IPS-18c (cell line): Measurements from ENCODE around the gene AIM2.
"Not testable (repeated sequence)": the region's sequence is repeated elsewhere in the genome, so short reads cannot be mapped to it uniquely, and the experiment has no call there.

ENCODE experiments used
- H3K4me3 ChIP-seq: 2 replicates; pipeline ENCODE4 v1.7.0; 2013; ENCODE audit warnings: low read depth, mild to moderate bottlenecking, low read length, moderate library complexity; ENCODE audit not compliant: insufficient read depth
- H3K9me3 ChIP-seq: one replicate; pipeline ENCODE4 v1.6.1; 2013; ENCODE audit warnings: mild to moderate bottlenecking, low read length, moderate library complexity; ENCODE audit not compliant: control insufficient read depth, insufficient read depth

The AIM2 gene

GRCh38 chr1:159040893-159041724, 35.5 kb downstream of the AIM2 start:
- no peak overlapping the region for H3K4me3 ChIP-seq

GRCh38 chr1:159040206-159040605, 36.4 kb downstream of the AIM2 start:
- Histone ChIP-seq H3K4me3 (no peak overlapping the region), H3K9me3 (no peaks in the 10 kb centered on the region)

More at GRCh38 chr1:159040893-159041724, 35.5 kb downstream of the AIM2 start:
- no peaks in the 10 kb centered on the region for H3K9me3 ChIP-seq

GRCh38 chr1:159030877-159031447, 45.6 kb downstream of the AIM2 start:
- no peak overlapping the region for H3K4me3 ChIP-seq
- no peaks in the 10 kb centered on the region for H3K9me3 ChIP-seq

DNA sequence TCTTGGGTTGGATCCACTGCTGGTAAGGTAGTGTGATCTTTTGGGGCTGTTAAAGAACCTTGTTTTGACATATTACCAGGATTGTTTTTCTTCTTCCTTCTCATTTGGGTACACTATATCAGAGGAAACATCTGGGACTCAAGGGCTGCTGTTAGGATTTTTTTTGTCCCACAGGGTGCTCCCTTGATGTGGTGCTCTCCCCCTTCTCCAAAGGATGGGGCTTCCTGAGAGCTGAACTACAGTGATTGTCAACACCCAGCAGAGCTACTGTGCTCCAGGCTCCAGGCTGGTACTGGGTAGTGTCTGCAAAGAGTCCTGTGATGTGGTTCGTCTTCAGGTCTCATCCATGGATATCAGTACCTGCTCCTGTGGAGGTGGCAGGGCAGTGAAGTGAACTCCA, 46.3 kb downstream of the AIM2 start:
- H3K9me3 ChIP-seq: no peaks in the 10 kb centered on the region

GRCh38 chr1:159026841-159027240, 49.7 kb downstream of the AIM2 start:
- not testable (repeated sequence) for H3K9me3 ChIP-seq

More for the DNA sequence above, 46.3 kb downstream of the AIM2 start:
- H3K4me3 ChIP-seq: no peak overlapping the region

GRCh38 chr1:159025043-159025442, 51.5 kb downstream of the AIM2 start:
- Histone ChIP-seq H3K4me3 (no peak overlapping the region), H3K9me3 (no peaks in the 10 kb centered on the region)

More at GRCh38 chr1:159026841-159027240, 49.7 kb downstream of the AIM2 start:
- H3K4me3 ChIP-seq: not testable (repeated sequence)

- Histone ChIP-seq H3K4me3 (no peak overlapping the region), H3K9me3 (no peaks in the 10 kb centered on the region)
Measured at GRCh38 chr1:159023723-159024122, 52.8 kb downstream of the AIM2 start.

- H3K4me3 ChIP-seq: no peak overlapping the region
- no peaks in the 10 kb centered on the region for H3K9me3 ChIP-seq
Measured at GRCh38 chr1:159015440-159015909, 61.1 kb downstream of the AIM2 start.

- no peak overlapping the region for H3K4me3 ChIP-seq
- H3K9me3 ChIP-seq: no peaks in the 10 kb centered on the region
Measured at GRCh38 chr1:159014851-159015250, 61.7 kb downstream of the AIM2 start.

- Histone ChIP-seq H3K4me3 (no peak overlapping the region), H3K9me3 (no peaks in the 10 kb centered on the region)
Measured at GRCh38 chr1:159014003-159014571, 62.5 kb downstream of the AIM2 start.

DNA sequence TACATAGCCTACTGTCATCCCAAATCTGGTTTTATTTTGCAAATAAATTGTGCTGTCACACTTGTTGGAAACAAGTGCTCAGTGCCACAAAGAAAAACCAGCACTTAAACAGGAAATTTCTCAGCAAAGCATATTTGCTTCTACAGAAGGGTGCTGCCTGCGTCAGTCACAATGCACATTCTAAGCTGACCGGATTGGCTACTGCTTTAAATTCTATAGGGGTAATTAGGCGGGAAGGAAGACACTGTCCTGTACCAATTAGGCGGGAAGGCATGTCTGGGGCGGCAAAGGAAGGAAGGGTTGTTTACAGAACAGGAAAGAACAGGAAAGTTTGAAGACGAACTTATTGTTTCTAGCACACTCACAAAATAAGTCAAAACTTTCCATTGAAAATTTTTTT, 64.1 kb downstream of the AIM2 start:
- Histone ChIP-seq H3K4me3 (no peak overlapping the region), H3K9me3 (no peaks in the 10 kb centered on the region)
